ENCODE measurements around the gene PFKM.

The PFKM gene

GRCh38 chr12:48119078-48119833 lies at the start of gene PFKM:
Gene PFKM, plus strand, starts transcription at chr12:48119364. Its CDS starts 3,411 bp downstream, at chr12:48122775.
- peak; percentile 25 to 30 for DNase-seq (ENCODE audit: low read depth in 2 of 2)

GRCh38 chr12:48070033-48070432 lies 49.1 kb upstream of the PFKM start:
- no peak for DNase-seq (ENCODE audit: low read depth in 2 of 2)

GRCh38 chr12:48070731-48071130 lies 48.4 kb upstream of the PFKM start:
- no peak for DNase-seq (ENCODE audit: low read depth in 2 of 2)

- DNase-seq (ENCODE audit: low read depth in 2 of 2), result no peak
These were observed 47.4 kb upstream of the PFKM start for GRCh38 chr12:48071808-48072207.

- DNase-seq (ENCODE audit: low read depth in 2 of 2), result no peak
These were observed 46.9 kb upstream of the PFKM start for GRCh38 chr12:48072266-48072665.

- DNase-seq (ENCODE audit: low read depth in 2 of 2), result no peak
These were observed 44.9 kb upstream of the PFKM start for GRCh38 chr12:48074266-48074665.

GRCh38 chr12:48075832-48076231 lies 43.3 kb upstream of the PFKM start:
- no peak for DNase-seq (ENCODE audit: low read depth in 2 of 2)

- no peak for DNase-seq (ENCODE audit: low read depth in 2 of 2)
These were observed 42.1 kb upstream of the PFKM start for GRCh38 chr12:48077111-48077510.

GRCh38 chr12:48078901-48079300 lies 40.3 kb upstream of the PFKM start:
- DNase-seq (ENCODE audit: low read depth in 2 of 2), result no peak

- DNase-seq (ENCODE audit: low read depth in 2 of 2), result no peak
These were observed 38.9 kb upstream of the PFKM start for GRCh38 chr12:48080285-48080684.

GRCh38 chr12:48080821-48081220 lies 38.3 kb upstream of the PFKM start:
- DNase-seq (ENCODE audit: low read depth in 2 of 2), result no peak

GRCh38 chr12:48084066-48084465 lies 35.1 kb upstream of the PFKM start:
- DNase-seq (ENCODE audit: low read depth in 2 of 2), result no peak

GRCh38 chr12:48084841-48085460 lies 34.2 kb upstream of the PFKM start:
- DNase-seq (ENCODE audit: low read depth in 2 of 2), result no peak

- DNase-seq (ENCODE audit: low read depth in 2 of 2), result no peak
These were observed 32.8 kb upstream of the PFKM start for GRCh38 chr12:48086327-48086726.

GRCh38 chr12:48092611-48093010 lies 26.6 kb upstream of the PFKM start:
- no peak for DNase-seq (ENCODE audit: low read depth in 2 of 2)

GRCh38 chr12:48104531-48104930 lies 14.6 kb upstream of the PFKM start:
- no peak for DNase-seq (ENCODE audit: low read depth in 2 of 2)

- no peak for DNase-seq (ENCODE audit: low read depth in 2 of 2)
These were observed 13.8 kb upstream of the PFKM start for GRCh38 chr12:48105321-48105866.

- DNase-seq (ENCODE audit: low read depth in 2 of 2), result peak; percentile 78 to 85
These were observed 13.1 kb upstream of the PFKM start, which contains the start of gene SENP1 for GRCh38 chr12:48105867-48106680. Gene SENP1, minus strand, starts transcription at chr12:48106079. Its CDS starts 4,607 bp downstream, at chr12:48101472.

GRCh38 chr12:48106681-48107613 lies 12.2 kb upstream of the PFKM start:
- no peak for DNase-seq (ENCODE audit: low read depth in 2 of 2)

GRCh38 chr12:48109424-48109823 lies 9.7 kb upstream of the PFKM start:
- no peak for DNase-seq (ENCODE audit: low read depth in 2 of 2)

GRCh38 chr12:48110691-48111311 lies 8.4 kb upstream of the PFKM start:
- DNase-seq (ENCODE audit: low read depth in 2 of 2), result no peak
